GM18511 (cell line): Measurements from ENCODE around the gene TMEM128.
"Not testable (repeated sequence)": the region's sequence is repeated elsewhere in the genome, so short reads cannot be mapped to it uniquely, and the experiment has no call there.

ENCODE experiments used
- ATAC-seq: cut with Tn5 transposase; IDR thresholded peaks from one replicate; pipeline ENCODE4 v1.9.1; 2021; ENCODE audit warnings: mild to moderate bottlenecking, moderate library complexity; ENCODE audit not compliant: unreplicated experiment

Gene TMEM128

GRCh38 chr4:4248029-4248884 lies at the start of gene TMEM128:
Gene TMEM128, minus strand, starts transcription at chr4:4248223. Its CDS starts 21 bp downstream, at chr4:4248202.
- peak; percentile 98 for ATAC-seq

GRCh38 chr4:4296283-4296846 lies 48.3 kb upstream of the TMEM128 start:
- ATAC-seq = no peak

- no peak for ATAC-seq
Measured at GRCh38 chr4:4293279-4293678, 45.3 kb upstream of the TMEM128 start.

- ATAC-seq = peak; percentile 92
Measured at GRCh38 chr4:4289941-4290850, 42.2 kb upstream of the TMEM128 start, which contains the start of the genes LYAR and ZBTB49. Gene LYAR, minus strand, starts transcription at chr4:4290154. Its CDS starts 6,412 bp downstream, at chr4:4283742. Gene ZBTB49, plus strand, starts transcription at chr4:4290251. Its CDS starts 9,695 bp downstream, at chr4:4299946.

- ATAC-seq = peak; percentile 37
Measured at GRCh38 chr4:4289597-4289940, 41.5 kb upstream of the TMEM128 start.

- ATAC-seq = no peak
Measured at GRCh38 chr4:4289055-4289454, 41.0 kb upstream of the TMEM128 start.

GRCh38 chr4:4288098-4288497 lies 40.1 kb upstream of the TMEM128 start:
- no peak for ATAC-seq

- ATAC-seq = no peak
Measured at GRCh38 chr4:4284827-4285618, 37.0 kb upstream of the TMEM128 start.

- ATAC-seq = no peak
Measured at GRCh38 chr4:4281787-4282186, 33.8 kb upstream of the TMEM128 start.

GRCh38 chr4:4277531-4277930 lies 29.5 kb upstream of the TMEM128 start:
- ATAC-seq = no peak

- no peak for ATAC-seq
Measured at GRCh38 chr4:4274226-4274625, 26.2 kb upstream of the TMEM128 start.

GRCh38 chr4:4271912-4272311 lies 23.9 kb upstream of the TMEM128 start:
- ATAC-seq = no peak

- no peak for ATAC-seq
Measured at GRCh38 chr4:4270529-4270928, 22.5 kb upstream of the TMEM128 start.

GRCh38 chr4:4269856-4270255 lies 21.8 kb upstream of the TMEM128 start:
- no peak for ATAC-seq

GRCh38 chr4:4269331-4269731 lies 21.3 kb upstream of the TMEM128 start:
- ATAC-seq = no peak

GRCh38 chr4:4268776-4269175 lies 20.8 kb upstream of the TMEM128 start:
- ATAC-seq = no peak

GRCh38 chr4:4267981-4268380 lies 20.0 kb upstream of the TMEM128 start:
- no peak for ATAC-seq

- ATAC-seq = no peak
Measured at GRCh38 chr4:4260185-4260751, 12.2 kb upstream of the TMEM128 start.

- ATAC-seq = no peak
Measured at GRCh38 chr4:4259484-4260100, 11.6 kb upstream of the TMEM128 start.

- not testable (repeated sequence) for ATAC-seq
Measured at GRCh38 chr4:4257705-4258104, 9.7 kb upstream of the TMEM128 start.
